Neural progenitor cell (in vitro differentiated cells): ENCODE measurements around the gene ZNF628. TPM values are rescaled to one million over a fixed set of nuclear protein-coding genes. Genes with fewer than 3 reads are reported as not detected.

Experiments used
- DNase-seq: peaks from one replicate; pipeline ENCODE4 v3.0.0-alpha.2; 2016; ENCODE audit warnings: low spot score
- H2AFZ ChIP-seq: fragments of 200-600 bp; sonication (generic); replicated peaks from 2 replicates; pipeline ENCODE4 v1.6.1; 2016; ENCODE audit warnings: antibody characterized with exemption
- H3F3A ChIP-seq: fragments of 200-600 bp; sonication (generic); 2 replicates; pipeline ENCODE4 v1.6.1; 2016; ENCODE audit warnings: antibody characterized with exemption, low read depth
- H3K27ac ChIP-seq: fragments of 200-600 bp; sonication (generic); 2 replicates; pipeline ENCODE4 v1.5.1; 2016; ENCODE audit warnings: mild to moderate bottlenecking
- H3K27me3 ChIP-seq: fragments of 200-600 bp; sonication (generic); 2 replicates; pipeline ENCODE4 v1.6.1; 2016; ENCODE audit warnings: mild to moderate bottlenecking, moderate library complexity
- H3K36me3 ChIP-seq: fragments of 200-600 bp; sonication (generic); 2 replicates; pipeline ENCODE4 v1.5.1; 2016
- H3K4me1 ChIP-seq: fragments of 200-600 bp; sonication (generic); 2 replicates; pipeline ENCODE4 v1.6.1; 2016; ENCODE audit warnings: mixed run types
- H3K4me2 ChIP-seq: fragments of 200-600 bp; sonication (generic); 2 replicates; pipeline ENCODE4 v1.6.1; 2016
- H3K4me3 ChIP-seq: fragments of 200-600 bp; sonication (generic); 2 replicates; pipeline ENCODE4 v1.5.1; 2016
- H3K79me2 ChIP-seq: fragments of 200-600 bp; sonication (generic); 2 replicates; pipeline ENCODE4 v1.6.1; 2016; ENCODE audit warnings: low read depth
- H3K9ac ChIP-seq: fragments of 200-600 bp; sonication (generic); 2 replicates; pipeline ENCODE4 v1.6.1; 2016
- H3K9me3 ChIP-seq: fragments of 200-600 bp; sonication (generic); 2 replicates; pipeline ENCODE4 v1.5.1; 2016; ENCODE audit warnings: low read depth
- H4K20me1 ChIP-seq: fragments of 200-600 bp; sonication (generic); 2 replicates; pipeline ENCODE4 v1.6.1; 2016; ENCODE audit warnings: low read depth
- H3K27ac Mint-ChIP-seq: 3 replicates; pipeline ENCODE4 v1.8.0; 2021; ENCODE audit warnings: mixed read lengths
- H3K27me3 Mint-ChIP-seq: 2 replicates; pipeline ENCODE4 v1.8.0; 2022; ENCODE audit warnings: low read depth, mild to moderate bottlenecking, inconsistent platforms, moderate library complexity, mixed read lengths; ENCODE audit not compliant: insufficient read depth
- H3K36me3 Mint-ChIP-seq: 3 replicates; pipeline ENCODE4 v1.8.0; 2021; ENCODE audit warnings: mixed read lengths
- H3K4me1 Mint-ChIP-seq: 3 replicates; pipeline ENCODE4 v1.8.0; 2021; ENCODE audit warnings: mixed read lengths
- H3K4me3 Mint-ChIP-seq: 3 replicates; pipeline ENCODE4 v1.8.0; 2021; ENCODE audit warnings: mild to moderate bottlenecking, moderate library complexity, mixed read lengths
- H3K9me3 Mint-ChIP-seq: 3 replicates; pipeline ENCODE4 v1.8.0; 2020; ENCODE audit warnings: mixed read lengths
- CTCF ChIP-seq: fragments of 200-600 bp; sonication (generic); IDR thresholded peaks from 2 replicates; pipeline ENCODE4 v1.5.1; 2017; ENCODE audit warnings: antibody characterized with exemption, mild to moderate bottlenecking
- EZH2 ChIP-seq: fragments of 200-600 bp; sonication (generic); IDR thresholded peaks from 2 replicates; pipeline ENCODE4 v1.6.1; 2017; ENCODE audit warnings: antibody characterized with exemption, mild to moderate bottlenecking, moderate library complexity
- EZH2phosphoT487 ChIP-seq: fragments of 200-600 bp; sonication (generic); IDR thresholded peaks from 2 replicates; pipeline ENCODE4 v1.6.1; 2017; ENCODE audit warnings: antibody characterized with exemption
- total RNA-seq: library from RNA; depleted of rRNA; stranded (reverse); fragments of >200 nt; gene quantifications from 2 replicates; pipeline ENCODE4 v1.2.3, GENCODE V29; 2015; ENCODE audit warnings: low replicate concordance

Gene ZNF628
- total RNA-seq, 1 donor from 2014 or later = not detected

GRCh38 chr19:55525289-55526101, 49.1 kb downstream of the ZNF628 start:
- Histone ChIP-seq H3F3A (peaks cover 29% of the 10 kb centered on the region), H3K79me2 (no peaks in the 10 kb centered on the region)
- H3K36me3 Mint-ChIP-seq = no peaks in the 10 kb centered on the region

DNA sequence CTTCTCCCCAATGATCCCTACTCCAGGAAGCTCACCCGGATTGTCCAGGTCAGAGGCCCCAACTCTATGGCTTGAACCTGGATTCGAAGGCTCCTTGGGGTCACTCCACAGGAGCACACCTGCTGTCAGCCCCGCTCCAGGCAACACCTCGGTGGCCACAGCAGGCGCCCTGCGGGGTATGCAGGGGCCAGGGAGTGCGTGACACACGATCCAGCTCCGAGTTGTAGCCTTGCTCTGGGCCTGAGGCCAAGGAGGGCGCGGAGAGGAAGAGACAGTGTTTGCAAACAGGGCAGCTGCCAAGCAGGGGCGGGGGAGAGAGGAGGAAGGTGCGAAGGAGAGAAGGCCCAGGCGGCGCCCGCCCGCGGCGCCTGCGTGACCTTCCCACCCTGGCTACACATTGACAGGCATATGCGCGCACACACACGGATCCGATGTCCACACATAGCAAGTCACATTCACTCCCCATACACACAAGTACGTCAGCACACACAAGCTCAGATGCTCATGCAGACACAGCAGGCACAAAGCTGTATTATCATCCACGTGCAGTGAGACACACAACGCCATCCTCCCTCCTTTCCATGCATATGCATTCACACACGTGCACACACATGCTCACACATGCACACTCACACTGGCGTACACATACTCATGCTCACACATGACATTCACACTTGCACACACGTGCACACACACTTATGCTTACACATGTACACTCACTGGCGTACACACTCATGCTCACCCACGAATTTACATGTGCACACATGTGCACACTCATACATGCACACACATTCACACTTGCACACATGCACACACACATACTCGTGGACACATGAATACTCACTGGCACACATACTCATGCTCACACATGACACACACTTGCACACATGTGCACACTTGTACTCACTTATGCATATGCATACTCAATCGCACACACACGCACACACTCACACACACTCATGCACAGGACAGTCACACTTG, 50.1 kb downstream of the ZNF628 start:
- H3K9ac ChIP-seq = no peak overlapping the region

More at GRCh38 chr19:55525289-55526101, 49.1 kb downstream of the ZNF628 start:
- TF ChIP-seq EZH2phosphoT487 (no peak), CTCF (no peak), EZH2 (no peak)
- no peaks in the 10 kb centered on the region for H3K9me3 Mint-ChIP-seq
- DNase-seq = no peak
- H3K27ac Mint-ChIP-seq = peak overlapping the region; percentile 11
- Histone ChIP-seq H3K36me3 (no peaks in the 10 kb centered on the region), H4K20me1 (no peaks in the 10 kb centered on the region), H3K27ac (no peak overlapping the region), H2AFZ (no peak overlapping the region), H3K4me3 (no peak overlapping the region), H3K27me3 (no peaks in the 10 kb centered on the region), H3K4me1 (peaks cover 17% of the 10 kb centered on the region), H3K9ac (no peak overlapping the region), H3K4me2 (no peak overlapping the region), H3K9me3 (no peaks in the 10 kb centered on the region)
- H3K4me1 Mint-ChIP-seq = peaks cover 9% of the 10 kb centered on the region
- peak overlapping the region; percentile 62 for H3K4me3 Mint-ChIP-seq
- H3K27me3 Mint-ChIP-seq = peaks cover 3% of the 10 kb centered on the region

More for the DNA sequence above, 50.1 kb downstream of the ZNF628 start:
- Histone ChIP-seq H3K4me1 (peaks cover 17% of the 10 kb centered on the region), H3K27me3 (no peaks in the 10 kb centered on the region), H3F3A (peaks cover 29% of the 10 kb centered on the region), H3K36me3 (no peaks in the 10 kb centered on the region), H3K4me2 (no peak overlapping the region), H3K27ac (no peak overlapping the region), H2AFZ (no peak overlapping the region), H3K4me3 (no peak overlapping the region), H4K20me1 (no peaks in the 10 kb centered on the region), H3K79me2 (no peaks in the 10 kb centered on the region), H3K9me3 (no peaks in the 10 kb centered on the region)
- Mint-ChIP-seq H3K9me3 (no peaks in the 10 kb centered on the region), H3K27me3 (peaks cover 4% of the 10 kb centered on the region), H3K4me1 (peaks cover 9% of the 10 kb centered on the region), H3K27ac (no peak overlapping the region), H3K36me3 (no peaks in the 10 kb centered on the region), H3K4me3 (no peak overlapping the region)
- DNase-seq = no peak
- TF ChIP-seq EZH2 (no peak), EZH2phosphoT487 (no peak), CTCF (no peak)
